HG03045 (cell line): Measurements from ENCODE around the gene ANTXR2.
A peak's percentile ranks its signal among the peaks of the same experiment; 100 is the strongest.
"Not testable (repeated sequence)": the region's sequence is repeated elsewhere in the genome, so short reads cannot be mapped to it uniquely, and the experiment has no call there.

Experiments used
- ATAC-seq: cut with Tn5 transposase; IDR thresholded peaks from one replicate; pipeline ENCODE4 v1.9.1; 2021; ENCODE audit warnings: mild to moderate bottlenecking, moderate library complexity; ENCODE audit not compliant: unreplicated experiment

ANTXR2 gene

GRCh38 chr4:79927931-79928330, 145.1 kb downstream of the ANTXR2 start:
- no peak for ATAC-seq

GRCh38 chr4:79923281-79923680, 149.7 kb downstream of the ANTXR2 start:
- no peak for ATAC-seq

GRCh38 chr4:79922011-79922410, 151.0 kb downstream of the ANTXR2 start:
- ATAC-seq: no peak

GRCh38 chr4:79920163-79920853, 152.7 kb downstream of the ANTXR2 start:
- ATAC-seq: no peak

GRCh38 chr4:79918292-79918691, 154.7 kb downstream of the ANTXR2 start:
- no peak for ATAC-seq

- ATAC-seq: peak; percentile 82
Measured at GRCh38 chr4:79917246-79917645, 155.8 kb downstream of the ANTXR2 start.

- no peak for ATAC-seq
Measured at GRCh38 chr4:79915246-79915645, 157.8 kb downstream of the ANTXR2 start.

GRCh38 chr4:79913581-79913980, 159.4 kb downstream of the ANTXR2 start:
- no peak for ATAC-seq

- ATAC-seq: no peak
Measured at GRCh38 chr4:79907001-79907400, 166.0 kb downstream of the ANTXR2 start.

- no peak for ATAC-seq
Measured at GRCh38 chr4:79906303-79906702, 166.7 kb downstream of the ANTXR2 start.

GRCh38 chr4:79905212-79905611, 167.8 kb downstream of the ANTXR2 start:
- no peak for ATAC-seq

GRCh38 chr4:79904331-79904730, 168.7 kb downstream of the ANTXR2 start:
- no peak for ATAC-seq

GRCh38 chr4:79900182-79900581, 172.8 kb downstream of the ANTXR2 start:
- ATAC-seq: no peak

- ATAC-seq: no peak
Measured at GRCh38 chr4:79899481-79899880, 173.5 kb downstream of the ANTXR2 start.

GRCh38 chr4:79898055-79898454, 175.0 kb downstream of the ANTXR2 start:
- ATAC-seq: no peak

GRCh38 chr4:79897174-79897573, 175.9 kb downstream of the ANTXR2 start:
- no peak for ATAC-seq

GRCh38 chr4:79893456-79893855, 179.6 kb downstream of the ANTXR2 start:
- no peak for ATAC-seq

- not testable (repeated sequence) for ATAC-seq
Measured at GRCh38 chr4:79889026-79889425, 184.0 kb downstream of the ANTXR2 start.

- ATAC-seq: no peak
Measured at GRCh38 chr4:79886557-79886956, 186.5 kb downstream of the ANTXR2 start.

GRCh38 chr4:79886021-79886420, 187.0 kb downstream of the ANTXR2 start:
- ATAC-seq: no peak

GRCh38 chr4:79883290-79883689, 189.7 kb downstream of the ANTXR2 start:
- ATAC-seq: no peak

- ATAC-seq: no peak
Measured at GRCh38 chr4:79882806-79883205, 190.2 kb downstream of the ANTXR2 start.

- no peak for ATAC-seq
Measured at GRCh38 chr4:79881407-79881806, 191.6 kb downstream of the ANTXR2 start.
